ENCODE results near the gene SPRED2.

Gene SPRED2

DNA sequence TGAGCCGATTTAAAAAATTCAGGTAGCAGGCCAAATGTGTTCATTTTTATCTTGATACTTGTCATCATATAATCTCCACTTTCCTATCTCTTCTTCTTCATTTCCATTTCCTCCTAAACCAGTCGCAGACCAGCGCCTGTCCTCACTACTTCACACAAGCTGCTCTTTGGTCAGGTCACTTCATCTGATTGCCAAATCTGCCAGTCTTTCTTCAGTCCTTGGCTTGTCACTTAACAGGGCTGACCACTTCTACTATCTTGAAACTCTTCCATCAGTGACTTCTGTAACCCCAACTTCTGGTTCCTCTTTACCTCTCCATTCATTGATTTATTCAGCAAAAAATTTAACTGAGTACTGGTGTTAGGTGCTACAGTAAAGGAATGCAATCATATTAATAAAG is 18.0 kb upstream of the SPRED2 start:
- Histone ChIP-seq H3K36me3 (ENCODE audit: control insufficient read depth, insufficient read depth, low read length) (no peaks in the 10 kb centered on the region), H3K4me3 (ENCODE audit: low read depth, low read length) (no peak overlapping the region), H3K9me3 (ENCODE audit: control insufficient read depth, low read length) (no peaks in the 10 kb centered on the region), H3K4me2 (ENCODE audit: low read length) (no peak overlapping the region), H3K9ac (no peak overlapping the region), H3K4me1 (no peaks in the 10 kb centered on the region), H3K27ac (no peak overlapping the region), H3K79me2 (no peaks in the 10 kb centered on the region), H2AFZ (no peak overlapping the region), H3K27me3 (ENCODE audit: control insufficient read depth, insufficient read depth, low read length) (no peaks in the 10 kb centered on the region)
- TF ChIP-seq, protein P1, sequence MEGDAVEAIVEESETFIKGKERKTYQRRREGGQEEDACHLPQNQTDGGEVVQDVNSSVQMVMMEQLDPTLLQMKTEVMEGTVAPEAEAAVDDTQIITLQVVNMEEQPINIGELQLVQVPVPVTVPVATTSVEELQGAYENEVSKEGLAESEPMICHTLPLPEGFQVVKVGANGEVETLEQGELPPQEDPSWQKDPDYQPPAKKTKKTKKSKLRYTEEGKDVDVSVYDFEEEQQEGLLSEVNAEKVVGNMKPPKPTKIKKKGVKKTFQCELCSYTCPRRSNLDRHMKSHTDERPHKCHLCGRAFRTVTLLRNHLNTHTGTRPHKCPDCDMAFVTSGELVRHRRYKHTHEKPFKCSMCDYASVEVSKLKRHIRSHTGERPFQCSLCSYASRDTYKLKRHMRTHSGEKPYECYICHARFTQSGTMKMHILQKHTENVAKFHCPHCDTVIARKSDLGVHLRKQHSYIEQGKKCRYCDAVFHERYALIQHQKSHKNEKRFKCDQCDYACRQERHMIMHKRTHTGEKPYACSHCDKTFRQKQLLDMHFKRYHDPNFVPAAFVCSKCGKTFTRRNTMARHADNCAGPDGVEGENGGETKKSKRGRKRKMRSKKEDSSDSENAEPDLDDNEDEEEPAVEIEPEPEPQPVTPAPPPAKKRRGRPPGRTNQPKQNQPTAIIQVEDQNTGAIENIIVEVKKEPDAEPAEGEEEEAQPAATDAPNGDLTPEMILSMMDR (IDR thresholded peaks at IDR 0.05) = no peak

DNA sequence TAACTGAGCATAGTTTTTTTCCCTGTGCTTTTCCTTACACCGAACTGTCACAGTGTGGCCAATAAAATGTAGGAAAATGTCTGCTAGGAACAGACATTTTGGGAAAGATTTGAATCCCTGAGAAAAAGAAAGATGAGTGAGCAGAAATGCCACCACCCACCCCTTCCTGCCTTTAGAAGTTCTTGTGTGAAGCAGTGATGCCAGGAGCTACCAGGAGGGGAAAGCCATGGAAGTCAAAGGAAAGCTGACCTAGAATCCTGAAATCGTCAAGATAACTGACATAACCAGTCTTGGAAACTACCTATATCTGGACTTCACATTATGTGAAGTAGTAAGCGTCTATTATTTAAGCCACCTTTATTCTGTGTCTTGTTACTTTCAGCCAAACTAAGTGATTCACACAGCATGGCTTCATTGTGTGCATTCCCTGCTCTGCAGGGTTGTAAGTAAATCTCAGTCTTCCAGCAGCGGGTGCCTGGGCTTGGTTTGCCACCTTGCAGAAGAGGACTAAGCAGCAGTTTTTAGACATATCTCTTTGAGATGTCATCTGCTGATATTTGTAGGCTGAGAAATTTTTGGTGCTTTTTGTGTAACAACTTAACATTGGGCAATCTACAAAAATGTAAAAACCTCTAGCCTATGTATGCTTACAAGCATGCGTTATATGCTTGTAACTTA is 11.2 kb upstream of the SPRED2 start:
- Histone ChIP-seq H3K27ac (no peak overlapping the region), H3K27me3 (ENCODE audit: control insufficient read depth, insufficient read depth, low read length) (no peaks in the 10 kb centered on the region), H2AFZ (no peak overlapping the region), H3K9me3 (ENCODE audit: control insufficient read depth, low read length) (no peaks in the 10 kb centered on the region), H3K36me3 (ENCODE audit: control insufficient read depth, insufficient read depth, low read length) (no peaks in the 10 kb centered on the region), H3K4me2 (ENCODE audit: low read length) (no peak overlapping the region), H3K9ac (no peak overlapping the region), H3K4me1 (no peaks in the 10 kb centered on the region), H3K4me3 (ENCODE audit: low read depth, low read length) (no peak overlapping the region), H3K79me2 (no peaks in the 10 kb centered on the region)
- TF ChIP-seq, protein P1 (IDR thresholded peaks at IDR 0.05) = no peak

DNA sequence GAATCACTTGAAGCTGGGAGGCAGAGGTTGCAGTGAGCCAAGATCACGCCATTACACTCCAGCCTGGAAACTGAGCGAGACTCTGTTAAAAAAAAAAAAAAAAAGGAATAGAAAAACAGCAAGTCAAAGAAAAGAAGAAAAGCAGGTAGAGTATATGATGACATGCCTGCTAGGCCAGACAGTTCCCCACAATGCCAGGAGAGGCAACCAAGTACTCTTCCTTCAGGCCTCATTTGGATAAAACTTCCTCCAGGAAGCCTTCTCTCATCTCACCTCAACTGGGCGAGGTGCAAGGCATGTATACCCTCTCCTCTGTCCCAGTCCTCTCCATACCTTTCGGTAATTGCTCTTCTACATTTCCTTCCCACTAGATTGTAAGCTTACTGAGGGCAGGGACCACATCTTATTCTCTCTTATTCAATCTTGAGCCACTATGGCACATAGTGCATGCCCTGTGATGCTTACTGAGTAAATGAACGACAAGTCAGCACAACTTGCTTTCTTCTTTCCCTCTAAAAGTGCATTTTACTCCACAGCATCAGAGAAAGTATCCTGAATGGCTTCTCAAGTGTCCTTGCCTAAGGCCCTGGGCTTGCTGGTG is 10.1 kb upstream of the SPRED2 start:
- no peaks in the 10 kb centered on the region for H3K9me3 ChIP-seq (ENCODE audit: control insufficient read depth, low read length)
- H3K27ac ChIP-seq = no peak overlapping the region
- no peaks in the 10 kb centered on the region for H3K4me1 ChIP-seq
- no peak overlapping the region for H2AFZ ChIP-seq
- H3K9ac ChIP-seq = no peak overlapping the region
- no peak overlapping the region for H3K4me2 ChIP-seq (ENCODE audit: low read length)
- no peaks in the 10 kb centered on the region for H3K27me3 ChIP-seq (ENCODE audit: control insufficient read depth, insufficient read depth, low read length)
- H3K79me2 ChIP-seq = no peaks in the 10 kb centered on the region
- no peak overlapping the region for H3K4me3 ChIP-seq (ENCODE audit: low read depth, low read length)
- TF ChIP-seq, protein P1 (IDR thresholded peaks at IDR 0.05) = no peak
- no peaks in the 10 kb centered on the region for H3K36me3 ChIP-seq (ENCODE audit: control insufficient read depth, insufficient read depth, low read length)

DNA sequence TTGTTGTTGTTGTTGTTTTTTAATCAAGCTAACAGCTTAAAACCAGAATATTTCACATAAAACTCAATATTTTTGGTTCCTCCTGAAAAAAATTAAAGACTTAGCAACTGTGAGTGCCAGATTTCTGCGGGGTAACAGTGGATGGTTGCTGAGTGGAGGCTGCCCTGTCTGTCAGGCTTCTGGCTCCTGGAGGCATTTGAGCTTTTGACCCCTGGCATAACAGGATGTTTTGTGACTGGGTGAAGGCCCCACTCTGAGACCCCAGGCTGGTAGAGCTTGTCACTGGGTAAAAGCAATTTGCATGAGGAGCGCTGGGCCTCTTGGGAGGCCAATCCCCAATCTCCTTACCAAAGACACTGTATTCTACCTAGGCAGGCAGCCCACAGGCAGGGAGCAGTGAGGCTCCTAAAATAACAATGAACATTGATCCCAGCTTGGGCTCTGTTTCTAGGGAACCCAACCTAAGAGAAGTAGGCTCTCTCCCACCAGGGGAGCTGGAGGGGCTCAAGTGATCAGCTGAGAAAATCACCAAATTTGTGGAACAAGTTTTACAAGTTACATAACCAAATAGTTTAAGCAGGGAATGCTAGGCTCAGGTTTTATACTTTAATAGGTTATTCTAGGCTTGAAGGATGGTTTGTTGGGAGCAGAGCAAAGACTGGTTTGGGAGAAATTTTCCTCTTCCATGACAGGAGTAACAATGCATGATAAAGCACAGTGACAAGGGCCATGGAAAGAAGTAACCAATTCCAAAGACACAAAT is 5.9 kb upstream of the SPRED2 start:
- H3K4me2 ChIP-seq (ENCODE audit: low read length) = no peak overlapping the region
- H3K9ac ChIP-seq = no peak overlapping the region
- H3K27me3 ChIP-seq (ENCODE audit: control insufficient read depth, insufficient read depth, low read length) = no peaks in the 10 kb centered on the region
- TF ChIP-seq, protein P1 (IDR thresholded peaks at IDR 0.05) = no peak
- no peak overlapping the region for H3K4me3 ChIP-seq (ENCODE audit: low read depth, low read length)
- no peak overlapping the region for H3K27ac ChIP-seq
- H3K9me3 ChIP-seq (ENCODE audit: control insufficient read depth, low read length) = no peaks in the 10 kb centered on the region
- peaks cover 2% of the 10 kb centered on the region for H3K4me1 ChIP-seq
- no peaks in the 10 kb centered on the region for H3K36me3 ChIP-seq (ENCODE audit: control insufficient read depth, insufficient read depth, low read length)
- H3K79me2 ChIP-seq = peaks cover under 1% of the 10 kb centered on the region
- no peak overlapping the region for H2AFZ ChIP-seq

All from parathyroid adenoma (tissue), 2 donors.